H1 (cell line): ENCODE results near the gene TNFRSF11A. TPM values are rescaled to one million over a fixed set of nuclear protein-coding genes. Genes with fewer than 3 reads are reported as not detected.

ENCODE experiments used
- ATF3 ChIP-seq: IDR thresholded peaks from 2 replicates; pipeline ENCODE4 v1.6.1; 2011; ENCODE audit warnings: low read depth, mild to moderate bottlenecking, low read length; ENCODE audit not compliant: insufficient read depth
- CHD7 ChIP-seq: fragments of 300-600 bp; sonication (generic); IDR thresholded peaks from 2 replicates; pipeline ENCODE4 v1.7.1; 2012; ENCODE audit warnings: low read length, moderate library complexity, mild to moderate bottlenecking, inconsistent platforms; ENCODE audit not compliant: insufficient replicate concordance
- KDM5A ChIP-seq: fragments of 200-600 bp; IDR thresholded peaks from 2 replicates; pipeline ENCODE4 v1.7.1; 2012; ENCODE audit warnings: mild to moderate bottlenecking, low read length, inconsistent platforms, mixed read lengths
- PHF8 ChIP-seq: fragments of 200-600 bp; sonication (generic); conservative IDR thresholded peaks from 2 replicates; pipeline ENCODE4 v1.7.1; 2012; ENCODE audit warnings: low read depth, mild to moderate bottlenecking, inconsistent platforms, low read length, moderate library complexity
- polyA plus RNA-seq, 7 experiments: library from polyadenylated mRNA; depleted of rRNA in 3 of 7; stranded (reverse) in 5 of 7; unstranded in 2 of 7; fragments of >200 nt in 5 of 7; fragments of 200-250 nt in 2 of 7; gene quantifications; 1 replicate in 5 of 7; 2 replicates in 1 of 7; 4 replicates in 1 of 7; pipeline versions ENCODE4 v1.2.1 to v1.2.3, GENCODE V29; 2011 to 2013; ENCODE audit warnings: missing spikeins in 2 of 7, mixed read lengths in 2 of 7
- total RNA-seq: library from RNA; stranded (reverse); fragmentation: NEBNext Ultra II Directional; extraction: Animal tissue kit (Norgen Biotek cat#: 25700); gene quantifications from 2 replicates; pipeline ENCODE4 v1.2.1, GENCODE V29; 2021

Gene TNFRSF11A
- total and polyA plus RNA-seq, 2 of the 8 experiments (the other 6 are each of a cell fraction or from before 2014, with no cell fraction given), result 8.7 to 10.6 TPM

- TF ChIP-seq CHD7 (no peak), ATF3 (no peak), KDM5A (no peak), PHF8 (no peak)
Measured at GRCh38 chr18:62334120-62334519, 9.0 kb downstream of the TNFRSF11A start (continued).
